ENCODE data around the gene EPHA2. TPM values are rescaled to one million over a fixed set of nuclear protein-coding genes. Genes with fewer than 3 reads are reported as not detected.

Gene EPHA2
- total and polyA plus RNA-seq, 7 experiments from 2014 or later: 0.30 to 0.61 (median 0.59) TPM; not detected in 4

GRCh38 chr1:16186655-16187235 lies 30.9 kb upstream of the EPHA2 start:
- DNase-seq (no peak), ATAC-seq (no peak)
- no peak overlapping the region for H3K27ac ChIP-seq (ENCODE audit: low read depth, low read length)
- H3K36me3 Mint-ChIP-seq: no peaks in the 10 kb centered on the region
- peaks cover 0 to 7% (median 0%) of the 10 kb centered on the region in 7 donors for H3K4me1 Mint-ChIP-seq
- no peaks in the 10 kb centered on the region for H3K9me3 Mint-ChIP-seq
- H3K27me3 ChIP-seq (ENCODE audit: control insufficient read depth in 2 of 2, insufficient read depth in 2 of 2, low read length in 2 of 2): no peaks in the 10 kb centered on the region
- H3K4me1 ChIP-seq (ENCODE audit: control insufficient read depth in 2 of 2, insufficient read depth in 2 of 2, low read length in 2 of 2): peaks cover 0 to 4% of the 10 kb centered on the region in 2 donors
- no peaks in the 10 kb centered on the region for H3K9me3 ChIP-seq (ENCODE audit: control insufficient read depth in 2 of 3, low read length in 3 of 3)
- H3K4me3 ChIP-seq (ENCODE audit: low read length): no peak overlapping the region
- POLR2A ChIA-PET: interaction anchor here (0.6 to 1.0 kb wide), 2 partner anchors 58 to 108 kb away, joined by 3 to 4 read pairs; no protein-coding TSS in a partner anchor
- H3K4me3 Mint-ChIP-seq: no peak overlapping the region
- peaks cover 0 to 13% (median 0%) of the 10 kb centered on the region in 5 donors for H3K27me3 Mint-ChIP-seq
- no peak overlapping the region for H3K27ac Mint-ChIP-seq
- CTCF ChIA-PET: interaction anchor here (0.5 to 10.9 kb wide), 13 partner anchors 10 to 126 kb away, joined by 3 to 240 read pairs (median 4); partner anchors contain the start of gene FAM131C
- no peaks in the 10 kb centered on the region for H3K36me3 ChIP-seq (ENCODE audit: control insufficient read depth in 2 of 3, insufficient read depth in 3 of 3, low read length in 3 of 3)
- intact Hi-C loops (cut with micrococcal nuclease): loop anchor here (1.0 to 2.0 kb wide), 5 partner anchors 28 to 177 kb away; no protein-coding TSS in a partner anchor

GRCh38 chr1:16184557-16185303 lies 28.9 kb upstream of the EPHA2 start:
- CTCF ChIA-PET: interaction anchor here (10.9 kb wide), 1 partner anchor 107 kb away, joined by 240 read pairs; the partner anchor contains the start of gene FAM131C
- Mint-ChIP-seq H3K4me1 (peaks cover 0 to 7% (median 0%) of the 10 kb centered on the region in 7 donors), H3K4me3 (no peak overlapping the region), H3K9me3 (no peaks in the 10 kb centered on the region), H3K27me3 (peaks cover 0 to 6% (median 0%) of the 10 kb centered on the region in 5 donors), H3K36me3 (no peaks in the 10 kb centered on the region), H3K27ac (peak overlapping the region in 1 of 9 donors; percentile 67)
- peaks cover 0 to 4% of the 10 kb centered on the region in 2 donors for H3K4me1 ChIP-seq (ENCODE audit: control insufficient read depth in 2 of 2, insufficient read depth in 2 of 2, low read length in 2 of 2)
- ATAC-seq (no peak), DNase-seq (no peak)
- H3K36me3 ChIP-seq (ENCODE audit: control insufficient read depth in 2 of 3, insufficient read depth in 3 of 3, low read length in 3 of 3): no peaks in the 10 kb centered on the region
- intact Hi-C loops (cut with micrococcal nuclease): no loop called here
- no peaks in the 10 kb centered on the region for H3K27me3 ChIP-seq (ENCODE audit: control insufficient read depth in 2 of 2, insufficient read depth in 2 of 2, low read length in 2 of 2)
- no peaks in the 10 kb centered on the region for H3K9me3 ChIP-seq (ENCODE audit: control insufficient read depth in 2 of 3, low read length in 3 of 3)
- H3K4me3 ChIP-seq (ENCODE audit: low read length): no peak overlapping the region
- H3K27ac ChIP-seq (ENCODE audit: low read depth, low read length): no peak overlapping the region
- POLR2A ChIA-PET: interaction anchor here (0.7 kb wide), 1 partner anchor 30 kb away, joined by 9 read pairs; no protein-coding TSS in a partner anchor

GRCh38 chr1:16183765-16184556 lies 28.1 kb upstream of the EPHA2 start:
- H3K4me3 ChIP-seq (ENCODE audit: low read length): no peak overlapping the region
- intact Hi-C loops (cut with micrococcal nuclease): no loop called here
- H3K4me3 Mint-ChIP-seq: no peak overlapping the region
- no peak overlapping the region for H3K27ac Mint-ChIP-seq
- H3K4me1 ChIP-seq (ENCODE audit: control insufficient read depth in 2 of 2, insufficient read depth in 2 of 2, low read length in 2 of 2): peaks cover 0 to 4% of the 10 kb centered on the region in 2 donors
- H3K4me1 Mint-ChIP-seq: peaks cover 0 to 7% (median 0%) of the 10 kb centered on the region in 7 donors
- no peaks in the 10 kb centered on the region for H3K9me3 Mint-ChIP-seq
- H3K27me3 ChIP-seq (ENCODE audit: control insufficient read depth in 2 of 2, insufficient read depth in 2 of 2, low read length in 2 of 2): no peaks in the 10 kb centered on the region
- peaks cover 0 to 3% (median 0%) of the 10 kb centered on the region in 5 donors for H3K27me3 Mint-ChIP-seq
- CTCF ChIA-PET: interaction anchor here (10.9 kb wide), 1 partner anchor 106 kb away, joined by 240 read pairs; the partner anchor contains the start of gene FAM131C
- no peak for DNase-seq
- no peak for ATAC-seq
- no peaks in the 10 kb centered on the region for H3K9me3 ChIP-seq (ENCODE audit: control insufficient read depth in 2 of 3, low read length in 3 of 3)
- POLR2A ChIA-PET: interaction anchor here (0.7 kb wide), 1 partner anchor 29 kb away, joined by 9 read pairs; no protein-coding TSS in a partner anchor
- no peaks in the 10 kb centered on the region for H3K36me3 Mint-ChIP-seq
- no peak overlapping the region for H3K27ac ChIP-seq (ENCODE audit: low read depth, low read length)
- no peaks in the 10 kb centered on the region for H3K36me3 ChIP-seq (ENCODE audit: control insufficient read depth in 2 of 3, insufficient read depth in 3 of 3, low read length in 3 of 3)

- Mint-ChIP-seq H3K9me3 (no peaks in the 10 kb centered on the region), H3K4me1 (peaks cover 0 to 7% (median 0%) of the 10 kb centered on the region in 7 donors), H3K27me3 (no peaks in the 10 kb centered on the region), H3K27ac (peak overlapping the region in 2 of 9 donors; percentile 24 to 49), H3K36me3 (no peaks in the 10 kb centered on the region), H3K4me3 (no peak overlapping the region)
- ATAC-seq (peak; percentile 15), DNase-seq (no peak)
- ChIA-PET CTCF (interaction anchor here (10.9 kb wide), 1 partner anchor 105 kb away, joined by 240 read pairs; the partner anchor contains the start of gene FAM131C), POLR2A (interaction anchor here (0.7 kb wide), 1 partner anchor 20 kb away, joined by 6 read pairs; no protein-coding TSS in a partner anchor)
- Histone ChIP-seq H3K9me3 (ENCODE audit: control insufficient read depth in 2 of 3, low read length in 3 of 3) (no peaks in the 10 kb centered on the region), H3K4me1 (ENCODE audit: control insufficient read depth in 2 of 2, insufficient read depth in 2 of 2, low read length in 2 of 2) (peaks cover 0 to 4% of the 10 kb centered on the region in 2 donors), H3K36me3 (ENCODE audit: control insufficient read depth in 2 of 3, insufficient read depth in 3 of 3, low read length in 3 of 3) (no peaks in the 10 kb centered on the region), H3K27ac (ENCODE audit: low read depth, low read length) (no peak overlapping the region), H3K4me3 (ENCODE audit: low read length) (no peak overlapping the region), H3K27me3 (ENCODE audit: control insufficient read depth in 2 of 2, insufficient read depth in 2 of 2, low read length in 2 of 2) (no peaks in the 10 kb centered on the region)
- intact Hi-C loops (cut with micrococcal nuclease): no loop called here
Measured at GRCh38 chr1:16183179-16183578, 27.3 kb upstream of the EPHA2 start.

GRCh38 chr1:16181887-16182719 lies 26.2 kb upstream of the EPHA2 start:
- Histone ChIP-seq H3K27ac (ENCODE audit: low read depth, low read length) (no peak overlapping the region), H3K4me3 (ENCODE audit: low read length) (no peak overlapping the region), H3K4me1 (ENCODE audit: control insufficient read depth in 2 of 2, insufficient read depth in 2 of 2, low read length in 2 of 2) (no peaks in the 10 kb centered on the region), H3K36me3 (ENCODE audit: control insufficient read depth in 2 of 3, insufficient read depth in 3 of 3, low read length in 3 of 3) (no peaks in the 10 kb centered on the region), H3K9me3 (ENCODE audit: control insufficient read depth in 2 of 3, low read length in 3 of 3) (no peaks in the 10 kb centered on the region), H3K27me3 (ENCODE audit: control insufficient read depth in 2 of 2, insufficient read depth in 2 of 2, low read length in 2 of 2) (no peaks in the 10 kb centered on the region)
- Mint-ChIP-seq H3K9me3 (no peaks in the 10 kb centered on the region), H3K4me3 (no peak overlapping the region), H3K36me3 (no peaks in the 10 kb centered on the region), H3K4me1 (no peaks in the 10 kb centered on the region), H3K27me3 (peaks cover 0 to 3% (median 0%) of the 10 kb centered on the region in 5 donors), H3K27ac (no peak overlapping the region)
- ChIA-PET CTCF (interaction anchor here (1.9 to 10.9 kb wide), 2 partner anchors 103 to 104 kb away, joined by 8 to 240 read pairs; partner anchors contain the start of gene FAM131C), POLR2A (interaction anchor here (0.6 to 0.7 kb wide), 2 partner anchors 19 to 55 kb away, joined by 3 to 6 read pairs; no protein-coding TSS in a partner anchor)
- no peak for DNase-seq
- intact Hi-C loops (cut with micrococcal nuclease): no loop called here
- ATAC-seq: no peak
